Fibroblast of skin of back (primary cell): ENCODE results near the gene VPS51.

Source experiments
- DNase-seq: peaks from one replicate; pipeline ENCODE4 v3.0.0-alpha.2; 2013

The VPS51 gene

DNA sequence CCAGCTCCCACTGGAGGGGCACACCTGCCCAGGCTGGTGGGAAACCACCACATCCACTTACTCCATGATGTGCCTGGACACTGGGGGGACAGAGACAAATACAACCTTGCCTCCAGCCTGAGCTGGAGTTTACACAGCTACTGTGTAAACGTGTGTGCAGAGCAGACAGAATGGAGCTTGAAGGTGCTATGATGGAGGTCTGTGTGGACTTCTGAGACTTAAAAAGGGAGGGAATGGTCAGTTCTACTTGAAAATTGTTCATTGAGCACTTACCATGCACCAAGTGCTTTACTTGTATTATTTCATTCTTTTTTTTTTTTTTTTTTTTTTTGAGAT lies 23.4 kb upstream of the VPS51 start:
- no peak for DNase-seq

DNA sequence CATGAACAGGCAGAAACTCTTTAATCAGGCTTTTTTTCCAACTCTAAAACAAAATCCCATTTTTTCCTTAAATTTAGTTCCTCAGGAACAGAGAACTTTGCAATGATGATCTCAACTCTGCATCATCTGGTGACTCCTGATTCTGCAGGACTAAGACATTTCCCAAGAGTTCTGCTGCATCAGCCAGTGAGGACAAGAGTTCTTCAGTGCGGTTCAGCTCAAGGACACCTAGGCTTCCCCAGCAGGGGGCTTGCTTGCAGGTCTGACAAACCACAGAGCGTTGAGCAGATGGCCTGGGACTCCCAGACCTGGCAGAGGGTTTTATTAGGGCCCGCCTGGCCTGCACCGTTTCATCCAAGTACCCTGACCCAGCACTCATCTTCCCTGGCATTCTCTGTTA lies 18.6 kb upstream of the VPS51 start:
- no peak for DNase-seq

GRCh38 chr11:65078151-65078550 lies 17.9 kb upstream of the VPS51 start:
- peak; percentile 5 for DNase-seq

- no peak for DNase-seq
Measured at GRCh38 chr11:65078786-65079342, 17.1 kb upstream of the VPS51 start.

DNA sequence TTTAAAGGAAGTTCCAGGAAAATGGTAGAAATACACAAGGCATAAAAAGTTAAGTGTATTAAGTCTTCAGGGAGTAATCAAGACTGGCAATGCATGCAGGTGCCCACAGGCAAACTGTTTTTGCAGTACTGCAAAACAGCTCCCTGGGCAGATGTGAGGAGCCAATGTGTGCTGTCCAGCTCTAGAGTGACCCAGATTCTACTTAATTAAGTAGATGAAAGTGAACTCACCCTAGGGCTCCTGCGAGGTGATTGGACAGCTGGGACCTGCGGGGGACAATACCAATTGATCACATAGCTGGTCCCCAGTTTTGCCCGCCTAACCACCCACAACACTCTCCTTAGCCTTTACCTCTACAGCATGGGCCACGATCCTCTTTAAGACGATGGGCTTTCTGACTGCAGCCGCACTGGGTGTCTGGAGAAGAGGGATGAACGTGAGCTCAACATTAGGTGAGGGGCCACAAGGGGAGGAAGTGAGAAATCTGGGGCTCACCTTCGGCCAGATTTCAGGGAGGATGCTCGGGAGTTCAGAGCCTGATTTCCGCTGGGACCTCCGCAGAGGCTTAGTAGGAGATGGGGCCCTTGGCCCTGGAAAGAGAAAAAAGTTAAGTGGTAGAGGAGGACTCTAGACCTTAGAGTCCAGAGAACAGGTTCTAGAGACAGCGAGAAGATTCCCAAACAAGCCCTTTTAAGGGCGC lies 12.7 kb upstream of the VPS51 start:
- no peak for DNase-seq

DNA sequence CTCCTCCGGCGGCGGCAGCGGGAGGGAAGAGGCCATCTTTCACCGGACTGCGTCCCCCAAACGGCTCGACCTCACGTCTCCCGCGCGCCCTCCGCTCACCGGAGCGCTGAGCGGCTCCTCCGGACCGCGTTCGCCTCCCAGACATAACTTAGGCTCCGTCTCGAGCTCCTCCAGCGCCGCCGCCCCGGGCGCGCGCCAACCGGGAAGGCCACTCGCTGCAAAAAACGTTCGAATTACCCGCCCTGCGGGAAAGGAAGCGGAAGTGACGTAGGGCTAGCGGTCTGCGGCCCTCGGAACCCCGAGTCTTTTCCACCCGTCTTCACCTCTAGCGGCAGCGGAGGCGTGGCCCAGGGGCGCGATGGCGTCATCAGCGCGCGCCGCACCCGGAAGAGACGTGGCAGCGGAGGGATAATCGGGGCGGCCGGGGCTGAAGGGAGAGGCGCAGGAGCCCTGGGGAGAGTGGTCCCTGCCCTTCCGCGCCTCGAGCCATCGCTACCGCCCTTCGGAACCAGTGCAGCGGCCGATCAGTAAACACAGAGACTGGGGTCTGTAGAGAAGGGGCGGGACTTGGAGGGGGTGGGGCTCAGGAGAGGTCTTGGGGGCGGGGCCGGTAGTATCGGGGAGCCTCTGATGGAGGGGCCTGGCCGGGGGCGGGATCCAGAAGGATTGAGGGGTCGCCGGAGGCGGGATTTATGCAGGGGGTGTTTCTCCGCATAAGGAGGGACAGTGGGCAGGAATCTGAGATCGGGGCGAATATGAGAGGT lies 12.0 kb upstream of the VPS51 start, which contains the start of the genes CDCA5 and ZFPL1:
Gene CDCA5 (minus strand): TSS at position 207 of the 764 bp plus-strand sequence. CDS start 62 bp downstream, at position 145.
Gene ZFPL1 (plus strand): TSS at position 389 of the 764 bp plus-strand sequence. CDS start 477 bp downstream, outside the sequence.
- peak; percentile 95 for DNase-seq

DNA sequence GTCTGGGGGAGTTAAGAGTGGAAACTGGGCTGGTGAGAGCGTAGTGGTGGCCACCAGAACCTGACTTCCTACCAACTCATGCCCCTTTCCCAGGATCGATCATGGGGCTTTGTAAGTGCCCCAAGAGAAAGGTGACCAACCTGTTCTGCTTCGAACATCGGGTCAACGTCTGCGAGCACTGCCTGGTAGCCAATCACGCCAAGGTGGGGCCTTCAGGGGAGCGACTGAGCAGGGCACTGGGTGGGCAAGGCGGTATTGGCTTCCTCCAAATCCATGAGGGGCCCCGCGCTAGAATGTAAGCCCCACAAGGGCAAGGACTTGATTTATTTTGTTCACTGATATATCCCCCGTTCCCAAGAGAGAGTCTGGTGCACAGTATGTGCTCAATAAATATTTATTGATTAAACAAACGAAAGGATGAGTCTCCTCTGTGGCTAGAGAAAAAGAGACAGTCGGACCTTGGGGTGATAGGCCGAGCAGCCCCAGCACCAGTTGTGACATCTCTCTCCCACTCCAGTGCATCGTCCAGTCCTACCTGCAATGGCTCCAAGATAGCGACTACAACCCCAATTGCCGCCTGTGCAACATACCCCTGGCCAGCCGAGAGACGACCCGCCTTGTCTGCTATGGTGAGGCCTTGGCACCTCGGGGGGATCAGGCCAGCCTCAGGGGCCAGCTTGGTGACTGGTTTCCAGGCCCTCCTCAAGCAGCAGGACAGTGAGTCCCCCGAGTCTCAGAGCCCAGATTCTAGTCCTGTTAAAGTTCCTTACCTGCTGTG lies 11.2 kb upstream of the VPS51 start:
- no peak for DNase-seq

DNA sequence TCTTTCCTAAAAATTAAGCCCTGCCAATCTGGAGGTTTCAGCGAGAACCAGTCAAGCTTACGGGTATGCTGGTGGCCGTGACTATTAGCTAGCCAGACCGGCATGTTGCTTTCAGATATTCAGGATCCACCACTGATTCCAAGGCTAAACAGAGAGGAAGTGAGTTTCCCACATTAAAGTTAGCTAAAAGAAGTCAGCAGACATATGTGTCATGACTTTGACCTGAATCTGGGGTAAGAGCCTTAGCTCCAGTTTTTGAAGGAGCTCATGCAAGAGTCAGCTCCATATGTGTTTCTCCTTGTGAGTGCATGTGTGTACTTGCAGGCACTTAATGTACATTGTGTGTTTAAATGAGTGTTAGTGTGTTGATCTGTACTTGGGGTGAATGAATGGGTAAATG lies 10.6 kb upstream of the VPS51 start:
- no peak for DNase-seq

- no peak for DNase-seq
Measured at GRCh38 chr11:65086809-65087208, 9.2 kb upstream of the VPS51 start.

GRCh38 chr11:65087216-65087615 lies 8.8 kb upstream of the VPS51 start:
- no peak for DNase-seq

DNA sequence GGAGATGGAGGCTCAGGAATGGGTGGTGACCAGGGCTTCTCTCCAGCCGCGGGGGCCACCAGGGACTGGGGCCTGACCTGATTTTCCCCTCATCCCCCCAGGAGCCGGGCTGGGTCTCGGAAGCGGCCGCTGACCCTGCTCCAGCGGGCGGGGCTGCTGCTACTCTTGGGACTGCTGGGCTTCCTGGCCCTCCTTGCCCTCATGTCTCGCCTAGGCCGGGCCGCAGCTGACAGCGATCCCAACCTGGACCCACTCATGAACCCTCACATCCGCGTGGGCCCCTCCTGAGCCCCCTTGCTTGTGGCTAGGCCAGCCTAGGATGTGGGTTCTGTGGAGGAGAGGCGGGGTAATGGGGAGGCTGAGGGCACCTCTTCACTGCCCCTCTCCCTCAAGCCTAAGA lies 8.2 kb upstream of the VPS51 start:
- no peak for DNase-seq

GRCh38 chr11:65089621-65090020 lies 6.4 kb upstream of the VPS51 start:
- DNase-seq = no peak

DNA sequence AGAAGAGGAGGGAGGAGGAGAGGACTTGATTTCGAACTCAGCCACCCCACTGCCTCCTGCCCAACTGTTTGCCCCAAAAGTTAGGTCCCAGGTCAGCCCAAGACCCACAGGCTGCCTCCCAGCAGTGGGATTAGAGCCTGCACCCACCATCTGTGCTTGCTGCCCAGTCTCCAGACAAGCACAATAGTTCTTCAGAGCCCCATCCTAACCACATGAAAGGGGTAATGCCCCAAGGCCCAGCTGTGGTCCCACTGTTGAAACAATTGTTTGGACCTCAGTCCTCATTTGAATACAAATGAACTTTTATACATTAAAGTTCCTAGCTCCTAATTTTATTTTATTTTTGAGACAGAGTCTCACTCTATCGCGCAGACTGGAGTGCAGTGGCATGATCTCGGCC lies 5.4 kb upstream of the VPS51 start:
- no peak for DNase-seq

GRCh38 chr11:65095427-65095826 lies 587 bp upstream of the VPS51 start:
- DNase-seq = no peak

- no peak for DNase-seq
Measured at GRCh38 chr11:65096926-65097325, 912 bp downstream of the VPS51 start.

DNA sequence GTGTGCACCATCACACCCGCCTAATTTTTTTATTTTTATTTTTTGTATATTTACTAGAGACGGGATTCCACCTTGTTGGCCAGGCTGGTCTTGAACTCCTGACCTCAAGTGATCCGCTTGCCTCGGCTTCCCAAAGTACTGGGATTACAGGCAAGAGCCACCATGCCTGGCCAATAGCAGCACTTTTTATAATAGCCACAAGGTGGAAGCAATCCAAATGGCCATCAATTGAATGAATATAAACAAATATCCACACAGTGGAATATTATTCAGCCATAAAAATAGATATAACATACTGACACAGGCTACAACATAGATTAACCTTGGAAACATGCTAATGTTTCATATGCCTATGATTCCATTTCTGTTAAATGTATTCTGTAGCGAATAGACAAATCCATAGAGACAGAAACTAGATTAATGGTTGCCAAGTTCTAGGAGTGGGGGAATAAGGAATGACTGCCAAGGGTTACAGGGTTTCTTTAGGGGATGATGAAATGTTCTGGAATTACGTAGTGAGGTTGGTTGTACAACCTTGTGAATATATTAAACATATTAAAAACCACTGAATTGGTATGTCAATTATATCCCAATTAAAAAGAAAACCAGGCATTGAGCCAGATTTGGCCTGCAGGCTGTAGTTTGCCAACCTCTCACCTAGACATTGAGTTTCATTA lies 4.8 kb downstream of the VPS51 start:
- DNase-seq = no peak

- DNase-seq = peak; percentile 64
Measured at GRCh38 chr11:65102142-65103095, 6.4 kb downstream of the VPS51 start.

DNA sequence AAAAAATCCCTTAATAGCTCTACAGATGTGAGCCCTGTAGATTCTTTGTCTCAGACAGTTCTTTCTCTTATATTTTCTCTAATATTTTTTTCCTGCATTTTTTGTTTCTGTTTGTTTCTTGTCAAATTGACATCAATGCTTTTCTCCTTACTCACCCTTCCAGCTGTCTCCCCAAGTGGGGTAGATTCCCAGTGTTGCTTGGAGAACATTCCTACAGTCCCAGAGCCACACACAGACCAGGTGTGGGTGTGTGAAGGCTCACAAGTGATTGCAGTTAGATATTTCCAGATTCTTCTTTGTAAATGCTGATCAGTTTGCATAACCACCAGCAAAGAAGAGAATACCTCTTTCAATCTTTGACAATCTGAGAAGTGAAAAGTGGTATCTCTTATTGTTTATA lies 7.5 kb downstream of the VPS51 start:
- DNase-seq = no peak

- no peak for DNase-seq
Measured at GRCh38 chr11:65104628-65105027, 8.6 kb downstream of the VPS51 start.

- no peak for DNase-seq
Measured at GRCh38 chr11:65107078-65107477, 11.1 kb downstream of the VPS51 start.

DNA sequence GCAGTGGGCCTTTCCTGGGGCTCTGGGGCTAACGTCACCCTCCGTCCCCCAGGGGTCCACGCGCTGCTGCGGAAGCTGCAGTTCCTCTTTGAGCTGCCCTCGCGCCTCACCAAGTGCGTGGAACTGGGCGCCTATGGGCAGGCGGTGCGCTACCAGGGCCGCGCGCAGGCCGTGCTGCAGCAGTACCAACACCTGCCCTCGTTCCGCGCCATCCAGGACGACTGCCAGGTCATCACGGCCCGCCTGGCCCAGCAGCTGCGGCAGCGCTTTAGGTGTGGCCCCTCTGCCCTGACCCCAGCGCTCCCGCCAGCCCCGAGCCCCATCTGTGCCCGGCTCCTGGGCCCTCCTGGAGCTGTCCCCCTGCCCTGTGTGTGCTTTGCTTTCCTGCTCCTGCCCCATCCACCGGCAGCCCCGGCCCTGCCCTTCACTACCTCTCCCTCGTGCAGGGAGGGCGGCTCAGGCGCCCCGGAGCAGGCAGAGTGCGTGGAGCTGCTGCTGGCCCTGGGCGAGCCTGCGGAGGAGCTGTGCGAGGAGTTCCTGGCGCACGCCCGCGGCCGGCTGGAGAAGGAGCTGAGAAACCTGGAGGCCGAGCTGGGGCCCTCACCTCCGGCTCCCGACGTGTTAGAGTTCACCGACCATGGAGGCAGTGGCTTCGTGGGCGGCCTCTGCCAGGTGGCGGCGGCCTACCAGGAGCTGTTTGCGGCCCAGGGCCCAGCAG lies 11.9 kb downstream of the VPS51 start:
- no peak for DNase-seq
